NCI-H2171 treated with DMSO at 0.1 percent for 48 hours (cell line): ENCODE results near the gene TCF7L1.
A peak's percentile ranks its signal among the peaks of the same experiment; 100 is the strongest.
"Not testable (repeated sequence)": the region's sequence is repeated elsewhere in the genome, so short reads cannot be mapped to it uniquely, and the experiment has no call there.

Experiments used
- DNase-seq: peaks from one replicate; lab custom pipeline; 2025; lab: John Stamatoyannopoulos, UW

The TCF7L1 gene

GRCh38 chr2:85184990-85185389 is 51.8 kb downstream of the TCF7L1 start:
- no peak for DNase-seq

DNA sequence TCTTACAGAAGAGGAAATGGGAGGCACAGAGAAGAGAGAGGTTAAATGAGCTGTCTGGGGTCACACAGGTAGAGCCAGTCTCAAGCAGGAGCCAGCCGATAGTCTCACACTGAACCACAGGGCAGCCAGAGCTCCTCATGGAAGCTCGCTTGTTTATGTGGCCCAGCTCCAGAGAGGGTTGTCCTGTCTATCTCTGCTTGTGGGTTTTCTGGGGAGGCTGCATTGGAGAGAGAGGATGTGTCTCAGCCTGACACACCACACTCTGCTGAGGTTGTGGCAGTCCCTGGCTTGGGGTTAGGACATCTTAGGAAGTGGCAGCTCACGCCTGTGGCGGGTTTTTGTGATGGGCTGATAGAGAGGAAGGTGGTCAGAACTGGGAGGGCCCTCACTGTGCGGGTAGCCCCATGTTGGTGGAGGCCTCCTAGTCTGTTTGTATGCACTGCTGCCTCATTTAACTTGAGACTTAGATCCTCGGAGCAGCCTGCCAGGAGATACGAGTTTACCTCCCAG is 52.3 kb downstream of the TCF7L1 start:
- DNase-seq = no peak

DNA sequence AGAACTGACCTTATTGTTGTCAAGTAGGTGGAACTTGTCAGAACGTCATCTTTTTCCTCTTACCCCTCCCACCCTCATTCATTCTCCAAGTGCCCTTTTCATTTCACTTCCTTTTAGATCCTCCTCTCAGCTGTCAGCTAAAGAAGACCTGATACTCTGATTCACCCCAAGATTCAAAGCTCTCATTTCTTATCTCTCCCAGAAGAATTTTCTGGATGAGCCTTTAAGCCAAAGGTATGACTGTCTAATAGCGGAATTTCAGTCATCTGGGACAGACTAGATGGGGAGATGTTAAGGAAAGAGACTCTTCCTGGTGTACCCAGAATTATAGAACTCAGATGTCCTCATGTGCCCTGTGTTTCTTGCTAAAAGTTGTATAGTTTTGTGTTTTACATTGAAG is 53.9 kb downstream of the TCF7L1 start:
- no peak for DNase-seq

DNA sequence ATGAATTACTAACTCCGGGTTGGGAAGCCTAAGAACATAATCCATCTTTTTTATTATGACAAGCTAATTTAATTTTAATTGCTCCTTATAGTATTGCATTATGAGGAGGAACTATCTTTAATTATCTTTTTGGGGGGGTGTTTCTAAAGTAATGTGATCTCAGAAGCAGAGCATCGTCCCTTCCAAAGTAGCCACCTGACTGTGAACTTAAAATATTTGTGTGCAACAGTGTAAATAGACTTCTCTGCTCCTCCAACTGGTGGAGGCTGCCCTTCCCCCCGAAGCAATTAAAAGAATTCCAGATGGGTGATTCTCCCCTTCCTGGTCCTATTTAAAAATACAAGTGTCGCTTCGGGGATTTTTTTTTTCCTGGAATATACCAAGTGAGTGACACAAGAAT is 55.7 kb downstream of the TCF7L1 start:
- DNase-seq = peak; percentile 5

DNA sequence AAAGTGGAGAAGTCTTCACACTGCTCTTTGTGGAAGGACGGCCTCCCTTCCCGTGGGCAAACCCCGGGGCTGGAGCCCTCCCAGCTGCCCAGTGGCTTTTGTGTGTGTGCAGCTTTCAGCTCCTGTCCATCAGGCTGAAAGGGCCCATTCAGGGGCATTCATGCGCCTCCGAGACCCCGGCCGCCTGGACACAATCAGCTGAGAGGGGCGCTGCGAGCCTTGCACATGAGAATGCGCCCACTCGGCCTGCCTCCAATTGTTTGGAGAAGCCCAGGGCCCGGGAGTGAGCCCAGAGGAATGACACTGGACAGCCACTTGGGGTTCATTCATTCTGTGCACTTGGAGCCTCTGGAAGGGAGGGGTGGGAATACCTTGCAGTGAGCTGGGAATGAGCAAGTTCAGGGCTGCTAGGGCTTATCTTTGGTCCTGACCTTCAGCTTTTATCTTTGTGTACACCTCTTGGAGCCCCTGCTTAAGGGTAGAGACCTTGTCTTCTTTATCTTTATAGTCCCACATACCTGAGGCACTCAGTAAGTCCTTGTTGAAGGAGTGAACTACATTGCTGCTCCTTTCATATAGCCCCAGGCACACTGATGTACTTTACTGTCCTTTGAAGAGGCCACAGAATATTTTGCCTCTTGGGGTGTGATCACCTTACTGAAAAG is 56.5 kb downstream of the TCF7L1 start:
- no peak for DNase-seq

GRCh38 chr2:85191157-85191556 is 58.0 kb downstream of the TCF7L1 start:
- no peak for DNase-seq

DNA sequence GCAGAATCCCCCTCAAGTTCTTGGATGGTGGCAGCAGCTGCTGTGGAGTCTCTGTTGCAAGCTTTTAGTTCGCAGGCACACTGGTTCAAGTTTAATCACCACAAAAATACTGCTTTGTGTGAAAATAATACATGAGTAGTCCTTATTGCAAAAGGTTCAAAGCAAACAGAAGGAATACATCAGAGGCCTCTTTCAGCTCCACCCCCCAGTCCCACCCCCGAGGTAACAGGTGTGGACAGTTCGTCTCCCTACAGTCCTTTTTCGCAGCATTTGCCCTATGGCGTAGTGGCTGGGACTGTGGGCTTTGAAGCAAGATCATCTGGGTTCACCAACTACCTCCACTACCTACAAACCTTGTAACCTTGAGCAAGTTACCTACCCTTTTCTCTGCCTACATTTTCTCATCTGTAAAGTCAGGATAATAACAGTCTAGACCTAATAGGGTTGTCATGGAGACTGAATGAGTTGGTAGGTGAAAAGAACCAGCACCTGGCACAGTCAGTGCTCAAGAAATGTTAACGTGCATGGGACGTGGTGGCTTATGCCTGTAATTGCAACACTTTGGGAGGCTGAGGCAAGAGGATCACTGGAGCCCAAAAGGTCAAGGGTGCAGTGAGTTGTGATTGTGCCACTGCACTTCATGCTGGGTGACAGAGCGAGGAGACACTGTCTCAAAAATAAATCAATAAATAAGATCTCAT is 61.7 kb downstream of the TCF7L1 start:
- DNase-seq = no peak

DNA sequence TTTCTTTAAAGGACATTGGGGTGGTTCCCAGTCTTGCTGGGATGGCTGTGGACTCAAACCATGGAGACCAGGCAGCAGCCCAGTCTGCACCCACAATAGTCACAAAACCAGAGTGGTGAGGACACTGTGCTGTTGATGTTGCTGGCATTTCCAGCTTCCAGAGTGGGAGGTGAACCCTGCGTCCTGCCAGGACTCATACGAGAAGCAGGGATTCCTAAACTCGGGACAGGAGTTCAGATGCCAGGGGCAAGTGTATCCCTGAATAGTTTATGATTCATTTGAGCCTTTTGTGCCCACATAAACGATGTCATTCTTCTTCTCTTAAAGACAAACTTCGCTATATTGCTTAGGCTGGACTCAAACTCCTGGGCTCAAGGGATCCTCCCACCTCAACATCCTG is 62.8 kb downstream of the TCF7L1 start:
- DNase-seq = no peak

GRCh38 chr2:85199698-85200097 is 66.5 kb downstream of the TCF7L1 start:
- DNase-seq = no peak

- no peak for DNase-seq
These were observed 76.7 kb downstream of the TCF7L1 start for GRCh38 chr2:85209887-85210286.

DNA sequence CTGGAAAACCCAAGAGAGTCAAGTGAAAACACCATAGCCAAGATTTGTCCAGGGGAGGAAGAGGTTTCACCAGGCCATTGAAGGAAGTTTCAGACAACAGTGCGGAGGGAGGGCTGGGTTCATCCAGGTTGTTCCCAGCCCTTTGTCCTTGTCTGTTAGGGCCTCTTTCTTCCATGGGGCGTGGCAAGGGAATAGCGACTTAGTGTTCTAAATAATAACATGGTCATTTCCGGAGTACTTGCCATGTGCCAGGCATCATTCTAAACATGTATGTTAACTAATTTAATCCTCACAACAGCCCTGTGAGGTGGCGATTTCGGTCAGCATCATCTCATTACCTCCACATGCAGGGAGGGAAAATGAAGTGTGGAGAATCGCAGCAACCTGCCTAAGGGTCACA is 77.3 kb downstream of the TCF7L1 start:
- no peak for DNase-seq

DNA sequence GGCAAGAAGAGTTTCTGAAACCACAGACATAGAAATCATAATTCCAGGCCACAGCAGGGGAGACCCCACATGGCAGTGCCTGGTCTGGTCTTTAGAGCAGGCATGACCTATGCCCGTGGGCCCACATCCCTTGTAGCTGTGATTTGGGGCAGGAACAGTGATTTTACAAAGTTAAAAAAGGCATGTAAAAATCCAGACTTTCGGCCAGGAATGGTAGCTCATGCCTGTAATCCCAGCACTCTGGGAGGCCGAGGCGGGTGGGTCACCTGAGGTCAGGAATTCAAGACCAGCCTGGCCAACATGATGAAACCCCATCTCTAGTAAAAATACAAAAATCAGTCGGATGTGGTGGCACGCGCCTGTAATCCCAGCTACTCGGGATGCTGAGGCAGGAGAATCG is 78.4 kb downstream of the TCF7L1 start:
- DNase-seq = not testable (repeated sequence)

DNA sequence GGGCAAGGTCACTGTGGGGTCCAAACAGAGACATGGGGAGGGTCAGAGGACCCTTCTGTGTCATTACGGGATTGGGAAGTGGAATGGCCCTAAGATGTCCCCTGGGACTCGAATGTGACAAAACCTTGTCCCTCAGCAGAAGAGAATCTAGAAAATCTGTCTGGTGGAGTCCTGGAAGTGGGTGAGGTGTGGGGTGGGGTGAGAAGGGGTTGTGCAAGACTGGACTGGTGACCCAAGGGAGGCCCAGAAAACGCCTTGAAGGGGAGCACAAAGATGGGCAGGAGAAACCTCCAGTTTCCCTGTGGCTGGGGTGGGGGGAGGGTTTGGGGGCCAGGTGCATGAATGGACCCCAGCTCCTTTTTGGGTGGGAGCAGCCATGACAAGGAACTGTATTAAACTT is 79.6 kb downstream of the TCF7L1 start:
- DNase-seq = no peak

GRCh38 chr2:85213404-85213803 is 80.2 kb downstream of the TCF7L1 start:
- no peak for DNase-seq

- DNase-seq = no peak
These were observed 80.8 kb downstream of the TCF7L1 start for GRCh38 chr2:85213901-85214512.

DNA sequence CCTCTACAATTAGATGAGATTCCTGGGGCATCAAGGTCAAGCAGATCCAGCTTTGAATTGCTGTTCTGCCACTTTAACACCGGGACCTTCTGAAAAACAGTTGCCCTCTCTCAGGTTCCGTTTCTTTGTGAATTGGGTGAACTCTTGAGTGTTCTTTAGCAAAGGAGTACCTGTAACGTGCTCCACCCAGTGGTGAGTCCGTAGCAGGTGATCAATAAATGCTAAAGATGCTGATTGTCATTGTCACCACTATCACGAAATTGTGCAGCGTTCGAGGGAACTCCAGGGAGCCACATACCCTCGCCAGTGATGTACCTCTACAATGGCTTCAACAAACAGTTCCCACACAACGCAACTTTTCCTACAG is 81.9 kb downstream of the TCF7L1 start:
- DNase-seq = no peak

GRCh38 chr2:85215448-85216401 is 82.5 kb downstream of the TCF7L1 start:
- peak; percentile 13 for DNase-seq

DNA sequence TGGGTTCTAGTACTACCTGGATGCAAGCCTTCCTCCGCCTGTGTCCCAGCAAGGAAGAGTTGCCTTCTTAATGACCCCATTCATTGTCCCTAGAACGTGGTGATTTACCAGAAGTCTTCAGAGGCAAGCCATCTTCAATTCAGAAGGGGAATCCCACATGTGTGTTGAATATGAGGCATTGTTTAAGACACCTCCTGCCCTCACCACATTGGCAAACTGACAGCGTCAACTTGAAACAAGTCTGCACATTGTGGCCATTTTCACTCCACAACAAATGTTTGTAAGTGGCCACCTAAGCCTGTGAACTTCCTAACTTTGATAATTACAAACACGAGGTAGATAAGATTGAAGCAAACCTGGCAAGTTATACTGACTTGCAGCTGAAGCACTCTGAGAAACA is 83.7 kb downstream of the TCF7L1 start:
- DNase-seq = no peak

- no peak for DNase-seq
These were observed 88.0 kb downstream of the TCF7L1 start for GRCh38 chr2:85221067-85221691.

DNA sequence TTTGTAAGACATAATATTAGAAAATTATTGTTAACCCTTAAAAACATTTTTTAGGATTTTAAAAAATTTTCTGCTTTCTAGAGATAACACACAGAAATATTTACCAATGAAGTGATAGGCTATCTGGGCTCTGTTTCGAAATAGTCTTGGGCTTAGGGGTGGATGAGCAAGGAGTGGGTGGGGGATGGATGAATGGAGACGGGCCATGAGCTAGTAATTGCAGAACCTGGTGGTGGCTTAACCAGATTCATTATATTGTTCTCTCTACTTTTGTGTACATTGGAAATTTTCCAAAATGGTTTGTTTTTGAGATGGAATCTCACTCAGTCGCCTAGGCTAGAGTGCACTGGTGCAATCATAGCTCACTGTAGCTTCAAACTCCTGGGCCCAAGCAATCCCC is 89.6 kb downstream of the TCF7L1 start:
- DNase-seq = no peak

DNA sequence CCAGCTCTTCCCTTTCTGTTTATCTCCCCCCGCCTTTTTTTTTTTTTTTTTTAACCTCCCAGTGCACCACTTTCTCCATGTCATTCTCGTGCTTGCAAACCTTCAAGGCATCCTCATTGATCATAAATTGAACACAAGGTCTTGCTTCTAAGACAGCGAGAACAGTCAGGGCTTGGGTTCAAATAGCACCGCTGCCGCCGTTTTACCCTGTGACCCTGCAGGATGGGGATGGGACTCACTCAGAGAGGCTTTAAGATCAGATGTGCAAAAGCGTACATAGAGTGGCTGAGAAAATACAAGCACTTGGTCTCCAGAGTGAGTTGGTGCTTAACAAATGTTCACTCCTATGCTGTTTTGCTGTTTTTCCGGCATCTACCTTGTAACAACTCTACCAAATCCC is 93.6 kb downstream of the TCF7L1 start:
- no peak for DNase-seq
